ENCODE results near the gene SYCP2L.

GRCh38 chr6:10976571-10976970 is 89.7 kb downstream of the SYCP2L start:
- TF ChIP-seq EZH2 (IDR thresholded peaks at IDR 0.05; ENCODE audit: low read length) (no peak), CTCF (optimal IDR thresholded peaks at IDR 0.05 in 1 of 3, IDR thresholded peaks at IDR 0.05 in 1 of 3, conservative IDR thresholded peaks at IDR 0.05 in 1 of 3; ENCODE audit: extremely low read depth in 1 of 3, insufficient read depth in 2 of 3, low read length in 3 of 3) (no peak)

Data from keratinocyte (primary cell).